Measurements from ENCODE around the gene LECT2.

Gene LECT2

DNA sequence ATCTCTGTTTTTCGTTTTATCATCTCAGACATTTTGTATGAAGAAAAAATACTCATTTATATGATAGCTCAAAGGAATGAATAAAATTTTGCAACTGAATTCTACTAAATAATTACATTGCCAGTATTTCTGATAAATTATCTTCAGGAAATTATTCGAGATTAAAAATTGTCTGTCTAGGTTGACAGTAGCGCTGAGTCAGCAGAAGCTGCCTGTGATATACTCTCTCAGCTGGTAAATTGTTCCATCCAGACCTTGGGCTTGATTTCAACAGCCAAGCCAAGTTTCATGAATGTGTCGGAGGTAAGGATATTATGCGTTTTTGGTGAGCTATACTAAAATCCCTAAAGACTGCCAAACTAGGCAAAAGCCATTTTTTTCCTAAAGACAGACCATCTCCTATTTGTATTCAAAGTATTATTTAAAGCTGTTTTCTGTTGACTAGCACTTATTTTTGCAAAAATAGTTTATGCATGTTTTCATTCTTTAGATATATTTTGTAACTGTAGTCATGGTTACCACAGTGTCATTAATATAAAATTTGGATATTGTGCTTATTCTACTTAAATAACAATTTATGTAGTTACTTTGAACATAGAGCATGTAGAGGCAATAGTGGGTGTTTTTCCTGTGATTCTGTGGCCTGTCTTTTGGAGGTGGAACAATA, 17.4 kb downstream of the LECT2 start:
- no peak for DNase-seq (ENCODE audit: low spot score)

DNA sequence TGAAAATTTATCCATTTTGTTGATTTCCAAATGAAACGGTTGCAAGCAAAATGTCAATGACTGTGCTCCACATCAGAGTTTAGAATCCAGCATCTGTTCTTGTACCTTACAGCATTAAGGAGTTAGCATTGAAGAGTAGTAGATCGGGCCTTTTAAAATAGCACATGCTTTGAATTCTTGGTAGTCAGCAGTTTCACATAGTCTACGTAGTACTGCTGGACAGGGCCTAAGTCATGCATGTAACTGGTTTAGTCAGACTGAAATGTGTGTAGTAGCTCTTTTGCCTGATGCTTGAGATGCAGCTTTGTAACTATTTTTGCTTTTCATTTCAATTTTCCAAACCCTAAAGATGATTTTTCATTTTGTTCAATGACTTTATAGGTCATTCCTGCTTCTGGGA, 19.8 kb downstream of the LECT2 start:
- DNase-seq (ENCODE audit: low spot score): no peak

DNA sequence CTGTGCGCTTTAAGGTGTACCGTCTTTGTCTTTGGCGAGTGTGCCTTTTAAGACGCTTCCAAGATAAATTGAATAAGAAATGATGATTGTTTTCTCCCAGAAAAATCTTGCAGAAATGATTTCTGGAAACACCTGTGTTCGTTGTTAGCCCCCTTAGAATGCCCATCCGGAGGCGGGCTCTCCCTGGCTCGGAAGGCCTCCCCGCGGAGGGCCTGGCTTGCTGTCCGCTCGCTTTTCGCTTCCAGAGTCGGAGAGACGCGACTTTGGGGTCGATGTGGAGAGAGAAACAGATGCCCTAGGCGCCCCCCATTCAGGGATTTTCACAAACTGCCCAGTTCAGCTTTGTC, 23.9 kb downstream of the LECT2 start:
- DNase-seq (ENCODE audit: low spot score): no peak

DNA sequence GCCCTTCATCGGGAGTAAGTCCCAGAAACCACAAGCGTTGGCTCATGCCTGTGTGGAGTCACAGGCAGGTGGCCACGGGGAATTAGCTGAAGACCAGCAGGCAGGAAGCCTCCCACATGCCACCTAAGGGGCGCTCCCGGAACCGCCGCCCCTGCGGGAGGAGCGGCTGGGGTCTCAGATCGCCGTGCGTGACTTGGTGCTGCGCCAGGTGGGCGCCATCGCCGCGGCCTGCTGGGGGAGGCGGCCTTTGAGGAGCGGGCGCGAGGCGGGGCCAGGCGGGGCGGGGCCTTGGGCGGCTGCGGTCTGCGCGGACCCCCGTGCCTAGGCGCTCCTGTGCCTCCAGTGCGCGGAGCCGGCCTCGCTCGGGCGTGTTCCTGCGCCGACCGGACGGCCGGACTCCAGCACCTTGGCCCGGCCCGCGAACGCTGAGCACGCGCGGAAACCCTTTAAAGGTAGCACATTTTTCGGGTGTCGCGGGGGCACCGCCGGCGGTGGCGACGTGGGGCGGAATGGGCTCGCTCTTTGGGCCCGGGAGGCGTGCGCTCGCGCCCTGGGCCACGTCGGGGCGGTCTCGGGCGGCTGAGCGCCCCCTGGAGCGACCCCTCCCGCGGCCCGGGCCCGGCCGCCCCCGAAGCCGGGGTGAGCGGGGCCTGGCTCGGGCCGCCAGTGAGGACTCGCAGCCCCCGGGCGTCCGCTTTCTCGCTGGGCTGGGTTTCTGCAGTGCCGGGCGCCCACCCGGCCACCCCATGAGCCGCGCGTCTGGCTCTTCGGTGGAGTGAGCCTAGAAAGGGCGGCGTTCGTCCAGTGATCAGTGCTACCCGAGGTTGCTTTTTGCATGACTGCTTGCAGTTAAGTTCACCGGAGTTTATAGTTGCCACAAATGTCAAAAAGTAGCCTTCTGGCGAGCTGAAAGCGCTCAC, 24.5 kb downstream of the LECT2 start:
- DNase-seq (ENCODE audit: low spot score): peak; percentile 5

DNA sequence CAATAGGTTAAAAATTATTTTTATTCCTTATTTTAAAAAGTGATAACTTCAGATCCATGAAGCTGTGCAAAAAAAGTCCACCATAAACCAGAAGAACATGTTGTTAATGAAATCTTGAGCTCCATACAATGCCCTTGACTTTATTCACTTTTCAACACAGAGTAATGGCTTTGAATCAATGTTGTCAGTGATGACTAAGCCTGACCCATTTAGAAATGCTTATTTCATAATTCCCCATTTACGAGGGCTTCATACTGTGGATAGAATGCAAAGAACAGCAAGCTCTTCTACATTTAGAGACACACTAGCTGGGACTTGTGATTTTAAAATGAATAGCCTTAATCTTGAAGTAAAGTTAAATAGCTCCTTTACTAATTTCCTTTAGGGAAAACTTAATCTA, 33.4 kb downstream of the LECT2 start:
- no peak for DNase-seq (ENCODE audit: low spot score)

DNA sequence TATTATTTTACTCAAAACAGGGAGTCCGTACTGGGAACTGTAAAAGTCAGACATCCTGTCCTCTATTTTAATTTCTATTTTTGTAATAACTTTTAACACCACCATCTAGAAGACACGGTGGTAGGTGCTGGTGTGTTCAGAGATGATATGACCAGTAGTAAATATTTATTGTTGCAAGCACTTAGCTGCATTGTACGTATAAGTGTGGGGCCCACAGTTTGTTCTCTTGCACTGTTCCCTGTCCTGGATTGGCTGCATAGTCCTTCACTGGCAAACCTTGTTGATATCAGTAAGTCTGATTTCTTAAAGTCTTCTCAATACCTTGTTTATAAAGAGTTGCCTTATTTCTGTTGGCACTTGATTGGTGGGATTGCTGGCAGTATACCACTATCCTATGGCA, 34.6 kb downstream of the LECT2 start:
- DNase-seq (ENCODE audit: low spot score): no peak

DNA sequence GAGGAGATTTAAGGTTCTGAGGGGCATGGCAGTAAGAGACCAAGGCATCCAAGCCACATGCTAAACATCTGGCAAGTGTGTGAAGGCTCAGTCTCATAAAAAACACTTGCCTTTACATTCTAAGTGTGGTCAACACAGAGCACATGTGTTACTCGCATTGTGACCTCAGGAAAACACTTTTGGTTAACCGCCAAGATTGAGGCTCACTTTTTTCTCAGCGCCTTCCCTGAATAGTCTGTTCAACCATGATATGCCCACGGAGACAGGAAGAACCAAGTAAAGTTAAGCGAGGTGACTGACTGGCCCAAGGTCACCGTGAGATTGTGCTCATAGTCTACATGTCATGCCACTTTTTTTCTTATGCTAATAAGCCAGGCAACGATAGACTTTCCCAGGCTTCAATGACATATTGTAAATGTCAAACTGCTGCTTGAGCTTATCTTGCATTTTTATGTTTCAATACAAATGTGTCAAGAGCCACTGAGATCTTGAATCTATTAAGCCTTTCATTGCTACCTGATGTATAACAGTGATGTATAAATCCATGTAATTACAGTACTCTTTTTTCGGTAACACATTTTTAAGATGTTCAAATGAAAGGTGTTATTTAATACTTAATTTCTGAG, 38.0 kb downstream of the LECT2 start:
- no peak for DNase-seq (ENCODE audit: low spot score)

DNA sequence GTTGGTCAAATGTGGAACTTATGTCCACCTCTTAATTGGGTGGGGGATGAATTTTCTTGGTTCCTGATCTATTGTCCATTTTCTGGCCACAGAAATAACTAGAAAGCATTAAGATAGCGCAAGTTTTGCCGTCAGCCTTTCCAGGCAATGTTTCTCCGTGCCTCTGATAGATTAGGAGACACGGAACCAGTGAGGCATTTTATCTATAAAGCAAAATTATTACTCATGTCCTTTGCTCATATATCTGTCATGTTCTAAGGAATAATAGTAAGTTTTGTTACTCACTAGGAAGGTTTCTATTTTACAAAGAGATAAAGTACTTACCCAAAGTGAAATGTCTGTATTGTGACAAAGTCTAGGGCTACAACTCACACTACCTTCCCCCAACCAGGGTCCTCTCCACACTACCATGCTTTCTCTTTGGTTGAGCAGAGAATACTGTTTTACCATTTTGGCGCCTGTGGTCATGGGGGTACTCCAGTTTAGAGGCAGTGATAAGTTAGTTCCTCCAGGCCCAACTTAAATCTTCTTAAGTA, 39.2 kb downstream of the LECT2 start:
- DNase-seq (ENCODE audit: low spot score): no peak

DNA sequence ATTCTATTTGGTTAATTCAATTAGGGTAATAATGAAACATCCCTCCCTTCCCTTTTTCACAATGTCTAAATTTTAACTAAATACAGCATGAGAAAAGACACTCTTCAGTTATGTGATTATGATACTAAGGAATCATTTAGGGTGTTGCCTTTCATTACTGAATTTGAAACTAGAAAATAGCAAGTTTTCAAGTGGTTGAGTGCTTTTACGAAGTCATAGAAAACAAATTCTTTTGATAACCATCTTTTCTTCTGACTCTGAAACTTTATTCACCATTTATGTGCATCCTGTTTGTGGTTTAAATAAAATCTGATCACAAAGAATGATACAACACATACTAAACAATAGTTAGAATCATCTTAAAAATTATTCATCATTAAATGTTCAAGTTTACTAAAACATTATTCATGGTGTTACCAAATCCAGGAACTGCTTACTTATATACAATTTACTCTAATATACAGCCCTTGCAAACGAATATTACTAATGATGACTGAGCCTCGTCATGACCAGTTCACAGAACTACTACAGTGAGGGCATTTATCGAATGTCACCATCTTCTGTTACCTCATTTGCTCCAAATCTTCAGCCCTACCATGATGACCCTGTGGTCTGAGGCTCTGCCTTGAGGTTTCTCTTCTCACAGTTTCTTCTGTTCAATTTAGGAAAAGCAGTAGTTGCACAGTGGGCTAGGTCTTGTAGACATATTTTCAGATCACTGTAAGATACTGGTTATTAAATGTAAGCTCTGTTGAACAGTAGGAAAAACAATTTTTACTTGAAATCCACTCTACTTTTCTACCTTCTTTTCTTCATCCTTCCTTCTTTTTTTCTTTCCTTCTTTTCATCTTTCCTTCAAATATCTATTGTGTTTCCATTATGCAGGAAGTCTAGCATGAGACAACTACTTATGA, 40.8 kb downstream of the LECT2 start:
- no peak for DNase-seq (ENCODE audit: low spot score)

DNA sequence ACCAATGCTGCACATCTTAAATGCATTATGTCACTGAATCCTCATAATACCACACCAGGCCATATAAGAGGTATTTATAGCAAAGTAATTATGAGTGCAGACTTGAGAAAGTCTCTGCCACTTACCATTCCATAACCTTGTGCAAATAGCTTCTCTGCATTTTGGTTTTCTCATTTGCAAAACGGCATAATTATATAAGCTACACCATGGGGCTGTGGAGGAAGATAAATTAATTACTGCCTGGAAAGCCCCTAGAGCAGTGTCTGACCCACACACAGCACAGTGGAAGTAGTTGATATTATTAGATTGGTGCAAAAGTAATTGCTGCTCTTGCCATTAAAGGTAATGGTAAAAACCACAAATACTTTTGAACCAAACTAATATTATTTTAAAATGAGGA, 49.6 kb downstream of the LECT2 start:
- no peak for DNase-seq (ENCODE audit: low spot score)

DNA sequence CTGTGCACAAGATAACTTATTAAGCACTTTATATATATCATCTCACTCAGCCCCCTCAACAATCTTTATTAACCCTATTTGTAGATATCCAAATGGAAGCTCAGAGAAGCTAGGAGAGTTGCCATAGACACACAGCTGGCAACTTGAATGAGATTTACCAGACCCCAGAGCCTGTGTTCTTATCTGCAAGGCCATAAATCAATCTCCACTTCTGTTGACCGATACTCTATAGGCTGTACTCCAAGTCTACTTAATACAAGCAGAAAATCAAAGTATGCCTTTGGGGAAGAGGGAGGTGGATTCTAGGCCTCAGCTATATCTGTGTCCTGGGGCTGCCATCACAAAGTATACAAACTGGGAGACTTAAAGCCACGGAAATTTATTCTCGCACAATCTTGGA, 53.1 kb downstream of the LECT2 start:
- no peak for DNase-seq (ENCODE audit: low spot score)

DNA sequence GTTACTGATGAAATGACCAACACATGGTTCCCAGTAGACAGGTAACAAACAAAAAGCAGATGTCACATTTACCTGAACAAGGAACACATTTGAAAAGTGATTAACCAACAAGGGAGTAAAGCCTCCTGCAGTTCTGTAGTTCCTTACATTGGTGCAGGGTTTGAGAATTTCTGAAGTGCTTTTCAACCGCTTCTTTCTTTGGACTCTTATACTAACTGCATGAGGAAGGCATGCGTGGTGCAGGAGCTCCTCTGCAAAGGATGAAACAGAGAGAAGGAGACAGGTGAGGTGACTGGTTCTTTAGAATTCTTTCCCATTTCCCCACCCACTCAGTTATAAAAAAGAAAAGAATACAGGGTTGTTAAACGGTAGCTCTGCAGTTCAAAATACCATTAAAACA, 54.5 kb downstream of the LECT2 start:
- no peak for DNase-seq (ENCODE audit: low spot score)

DNA sequence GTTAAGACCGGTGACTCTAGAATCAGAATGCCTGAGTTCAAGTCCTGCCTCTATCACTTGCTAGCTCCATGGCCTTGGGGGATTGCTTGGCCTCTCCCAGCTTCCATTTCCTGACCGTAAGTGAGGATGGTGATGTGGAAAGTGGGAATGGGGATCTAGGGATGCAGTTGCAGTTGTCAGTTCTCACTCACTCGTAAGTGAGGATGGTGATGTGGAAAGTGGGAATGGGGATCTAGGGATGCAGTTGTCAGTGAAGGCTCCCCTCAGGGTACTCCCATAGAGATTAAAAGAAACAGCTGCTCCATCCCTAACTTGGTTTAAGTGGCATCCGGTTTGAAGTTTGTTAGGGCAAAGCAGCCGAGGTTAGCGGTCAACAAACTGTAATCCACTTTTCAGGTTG, 56.1 kb downstream of the LECT2 start:
- DNase-seq (ENCODE audit: low spot score): no peak
